ENCODE data around the gene TLX2. TPM values are rescaled to one million over a fixed set of nuclear protein-coding genes. Genes with fewer than 3 reads are reported as not detected.

Gene TLX2
- polyA plus RNA-seq, 3 donors, result not detected

DNA sequence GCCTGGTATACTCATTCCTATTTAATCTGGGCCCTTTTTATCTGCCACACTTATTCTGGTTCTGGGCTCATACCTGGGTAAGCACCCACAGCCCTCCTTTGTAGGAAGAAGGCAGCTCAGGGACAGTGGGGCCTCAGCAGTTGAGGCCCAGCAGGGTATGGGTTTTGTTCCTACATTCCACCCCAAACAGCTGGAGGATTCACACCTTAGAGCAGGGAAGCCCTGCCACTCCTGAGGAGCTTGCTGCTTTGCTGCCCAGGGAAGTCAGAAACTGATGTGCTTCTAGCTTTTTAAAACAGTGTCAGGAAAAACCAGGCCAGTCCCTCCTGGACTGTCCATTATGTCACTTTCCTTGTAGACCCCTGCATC, 13.7 kb upstream of the TLX2 start:
- Histone ChIP-seq H3K4me2 (replicated peaks; ENCODE audit: extremely low read depth, low read length, poor library complexity, severe bottlenecking) (no peak overlapping the region), H3K27ac (ENCODE audit: low read depth in 1 of 2, low read length in 2 of 2) (no peak overlapping the region), H3K4me3 (replicated peaks in 1 of 3; ENCODE audit: low read depth in 2 of 3, low read length in 3 of 3) (no peak overlapping the region), H3K27me3 (ENCODE audit: control insufficient read depth in 2 of 2, insufficient read depth in 2 of 2, low read length in 2 of 2) (peaks cover 51 to 66% of the 10 kb centered on the region in 2 donors), H3K9ac (ENCODE audit: insufficient read depth, low read length, poor library complexity, severe bottlenecking) (no peak overlapping the region), H4K20me1 (ENCODE audit: insufficient read depth, low read length) (no peaks in the 10 kb centered on the region), H3K4me1 (ENCODE audit: control insufficient read depth in 1 of 2, insufficient read depth in 2 of 2, low read length in 2 of 2) (peaks cover 59 to 65% of the 10 kb centered on the region in 2 donors), H3K9me3 (replicated peaks in 1 of 2; ENCODE audit: control insufficient read depth in 1 of 2, insufficient read depth in 1 of 2, low read length in 2 of 2) (peaks cover 0 to 20% of the 10 kb centered on the region in 2 donors), H3K79me2 (ENCODE audit: insufficient read depth, low read length) (peaks cover 14% of the 10 kb centered on the region), H3K36me3 (replicated peaks in 1 of 2; ENCODE audit: control insufficient read depth in 1 of 2, insufficient read depth in 2 of 2, low read length in 2 of 2) (no peaks in the 10 kb centered on the region), H2AFZ (ENCODE audit: insufficient read depth, low read depth, low read length, poor library complexity, severe bottlenecking) (no peak overlapping the region)
- Mint-ChIP-seq H3K27me3 (ENCODE audit: low read depth in 3 of 3) (peaks cover 62 to 77% (median 64%) of the 10 kb centered on the region in 3 donors), H3K4me3 (peak overlapping the region in 1 of 2 donors; percentile 96), H3K36me3 (peaks cover 36 to 48% of the 10 kb centered on the region in 2 donors), H3K27ac (peak overlapping the region in 1 of 7 donors; percentile 18), H3K9me3 (peaks cover 0 to 27% (median 4%) of the 10 kb centered on the region in 7 donors), H3K4me1 (peaks cover 62% of the 10 kb centered on the region)
- no peak for DNase-seq
- TF ChIP-seq, protein P1, sequence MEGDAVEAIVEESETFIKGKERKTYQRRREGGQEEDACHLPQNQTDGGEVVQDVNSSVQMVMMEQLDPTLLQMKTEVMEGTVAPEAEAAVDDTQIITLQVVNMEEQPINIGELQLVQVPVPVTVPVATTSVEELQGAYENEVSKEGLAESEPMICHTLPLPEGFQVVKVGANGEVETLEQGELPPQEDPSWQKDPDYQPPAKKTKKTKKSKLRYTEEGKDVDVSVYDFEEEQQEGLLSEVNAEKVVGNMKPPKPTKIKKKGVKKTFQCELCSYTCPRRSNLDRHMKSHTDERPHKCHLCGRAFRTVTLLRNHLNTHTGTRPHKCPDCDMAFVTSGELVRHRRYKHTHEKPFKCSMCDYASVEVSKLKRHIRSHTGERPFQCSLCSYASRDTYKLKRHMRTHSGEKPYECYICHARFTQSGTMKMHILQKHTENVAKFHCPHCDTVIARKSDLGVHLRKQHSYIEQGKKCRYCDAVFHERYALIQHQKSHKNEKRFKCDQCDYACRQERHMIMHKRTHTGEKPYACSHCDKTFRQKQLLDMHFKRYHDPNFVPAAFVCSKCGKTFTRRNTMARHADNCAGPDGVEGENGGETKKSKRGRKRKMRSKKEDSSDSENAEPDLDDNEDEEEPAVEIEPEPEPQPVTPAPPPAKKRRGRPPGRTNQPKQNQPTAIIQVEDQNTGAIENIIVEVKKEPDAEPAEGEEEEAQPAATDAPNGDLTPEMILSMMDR (IDR thresholded peaks at IDR 0.05), result no peak
- intact Hi-C loops (cut with micrococcal nuclease), result no loop called here

DNA sequence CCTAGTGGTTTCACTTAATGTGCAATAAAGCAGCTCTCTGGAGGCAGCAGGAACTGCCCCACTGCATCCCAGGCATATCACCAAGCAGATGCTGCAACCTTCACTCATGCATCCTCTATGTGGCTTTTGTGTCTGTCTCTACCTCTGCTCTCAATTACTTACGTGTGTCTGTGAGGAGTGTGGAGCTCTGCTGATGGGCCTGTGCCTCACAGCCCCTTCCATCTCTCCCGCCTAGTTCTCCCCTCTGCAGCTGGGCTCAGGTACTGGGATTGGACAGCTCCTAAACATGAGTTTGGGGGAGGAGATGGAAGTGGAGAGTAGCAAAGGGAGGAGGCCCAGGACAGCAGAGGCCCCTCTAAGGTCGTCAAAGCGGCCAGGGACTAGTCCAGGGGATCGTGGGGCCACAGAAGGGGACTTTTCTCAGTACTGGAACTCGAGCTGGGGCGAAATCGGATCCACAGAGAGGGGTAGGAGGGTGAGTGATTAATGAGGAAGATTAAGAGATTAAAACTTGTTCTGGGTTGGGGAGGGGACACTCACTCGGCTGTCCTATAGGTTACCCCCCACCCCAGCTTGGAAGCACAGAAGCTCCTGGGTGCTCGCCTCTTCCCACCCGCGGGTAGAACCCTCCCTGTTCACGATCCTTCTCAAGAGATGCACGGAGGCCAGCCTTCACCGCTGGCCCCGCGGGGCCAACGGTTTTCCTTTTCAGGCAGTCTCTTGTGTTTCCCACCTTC, 12.7 kb upstream of the TLX2 start:
- H3K4me1 ChIP-seq (ENCODE audit: control insufficient read depth in 1 of 2, insufficient read depth in 2 of 2, low read length in 2 of 2), result peaks cover 69 to 74% of the 10 kb centered on the region in 2 donors
- 77% methylated on average over 9 of the region's 18 CpGs for WGBS (ENCODE audit: insufficient coverage)

More for the DNA sequence above, 12.7 kb upstream of the TLX2 start:
- peak overlapping the region in 1 of 3 experiments; percentile 85 for H3K4me3 ChIP-seq (replicated peaks in 1 of 3; ENCODE audit: low read depth in 2 of 3, low read length in 3 of 3)
- Mint-ChIP-seq H3K4me3 (peak overlapping the region; percentile 88 to 96), H3K9me3 (peaks cover 0 to 27% (median 4%) of the 10 kb centered on the region in 7 donors), H3K27me3 (ENCODE audit: low read depth in 3 of 3) (peaks cover 57 to 71% (median 58%) of the 10 kb centered on the region in 3 donors), H3K27ac (peak overlapping the region in 1 of 7 donors; percentile 34), H3K36me3 (peaks cover 40 to 44% of the 10 kb centered on the region in 2 donors), H3K4me1 (peaks cover 71% of the 10 kb centered on the region)
- no peaks in the 10 kb centered on the region for H3K36me3 ChIP-seq (replicated peaks in 1 of 2; ENCODE audit: control insufficient read depth in 1 of 2, insufficient read depth in 2 of 2, low read length in 2 of 2)
- H3K79me2 ChIP-seq (ENCODE audit: insufficient read depth, low read length), result peaks cover 21% of the 10 kb centered on the region
- H2AFZ ChIP-seq (ENCODE audit: insufficient read depth, low read depth, low read length, poor library complexity, severe bottlenecking), result no peak overlapping the region
- intact Hi-C loops (cut with micrococcal nuclease), result no loop called here
- peak overlapping the region; percentile 75 for H3K9ac ChIP-seq (ENCODE audit: insufficient read depth, low read length, poor library complexity, severe bottlenecking)
- TF ChIP-seq, protein P1 (IDR thresholded peaks at IDR 0.05), result no peak
- H3K27ac ChIP-seq (ENCODE audit: low read depth in 1 of 2, low read length in 2 of 2), result no peak overlapping the region
- peaks cover 0 to 20% of the 10 kb centered on the region in 2 donors for H3K9me3 ChIP-seq (replicated peaks in 1 of 2; ENCODE audit: control insufficient read depth in 1 of 2, insufficient read depth in 1 of 2, low read length in 2 of 2)
- peak overlapping the region; percentile 88 for H3K4me2 ChIP-seq (replicated peaks; ENCODE audit: extremely low read depth, low read length, poor library complexity, severe bottlenecking)
- H3K27me3 ChIP-seq (ENCODE audit: control insufficient read depth in 2 of 2, insufficient read depth in 2 of 2, low read length in 2 of 2), result peaks cover 51 to 60% of the 10 kb centered on the region in 2 donors
- H4K20me1 ChIP-seq (ENCODE audit: insufficient read depth, low read length), result no peaks in the 10 kb centered on the region
- no peak for DNase-seq

Data from CD14-positive monocyte (primary cell).